Breast epithelium (tissue), 3 donors: ENCODE data around the gene MLX.
A peak's percentile ranks its signal among the peaks of the same experiment; 100 is the strongest.

Experiments
- CTCF ChIP-seq, 3 donors: fragments of 450-650 bp; IDR thresholded peaks; one replicate each; pipeline ENCODE4 v1.5.1; 2016 to 2017; ENCODE audit warnings: antibody characterized with exemption in 3 of 3, mild to moderate bottlenecking in 3 of 3, moderate library complexity in 3 of 3
- POLR2A ChIP-seq: fragments of 450-650 bp; IDR thresholded peaks from one replicate; pipeline ENCODE4 v1.6.1; 2016; ENCODE audit warnings: antibody characterized with exemption, mild to moderate bottlenecking, moderate library complexity

- TF ChIP-seq CTCF (IDR thresholded peaks at IDR 0.05) (peak in 2 of 3 donors; percentile 28 to 58), POLR2A (no peak)
Observed at GRCh38 chr17:42563543-42563942, 3.4 kb upstream of the MLX start.
